SK-N-SH treated with all-trans-retinoic acid at 6 μM for 48 hours (cell line): ENCODE results near the gene ENDOV.
A peak's percentile ranks its signal among the peaks of the same experiment; 100 is the strongest.

Experiments
- ATAC-seq: fragments of 200-7000 bp; cut with Tn5 transposase; 3 replicates; pipeline ENCODE4 v1.9.1; 2020; ENCODE audit warnings: mild to moderate bottlenecking, moderate library complexity
- ARNTL ChIP-seq: fragments of 450-650 bp; formaldehyde crosslinking; IDR thresholded peaks from 2 replicates; pipeline ENCODE4 v1.5.0; 2020; ENCODE audit warnings: low read depth, mild to moderate bottlenecking, moderate library complexity, borderline replicate concordance
- BACH2 ChIP-seq: fragments of 250-450 bp; sonication (Bioruptor Pico); IDR thresholded peaks from 2 replicates; pipeline ENCODE4 v1.9.0; 2021; ENCODE audit warnings: mild to moderate bottlenecking, borderline replicate concordance
- CSDC2 ChIP-seq: fragments of 250-450 bp; sonication (Bioruptor Pico); IDR thresholded peaks from 2 replicates; pipeline ENCODE4 v1.5.0; 2020; ENCODE audit warnings: mild to moderate bottlenecking, moderate library complexity
- ESRRG ChIP-seq: fragments of 250-450 bp; sonication (Bioruptor Pico); IDR thresholded peaks from 2 replicates; pipeline ENCODE4 v1.6.1; 2021; ENCODE audit warnings: mild to moderate bottlenecking
- GLIS3 ChIP-seq: fragments of 250-450 bp; sonication (Bioruptor Pico); IDR thresholded peaks from 2 replicates; pipeline ENCODE4 v1.5.0; 2020; ENCODE audit warnings: mild to moderate bottlenecking, moderate library complexity
- ISL1 ChIP-seq: fragments of 250-450 bp; sonication (Bioruptor Pico); IDR thresholded peaks from 2 replicates; pipeline ENCODE4 v2.1.2; 2022; ENCODE audit warnings: mild to moderate bottlenecking, moderate library complexity
- OSR1 ChIP-seq: fragments of 250-450 bp; sonication (Bioruptor Pico); IDR thresholded peaks from 2 replicates; pipeline ENCODE4 v1.8.0; 2022; ENCODE audit warnings: moderate library complexity, mild to moderate bottlenecking, inconsistent platforms
- PPARA ChIP-seq: fragments of 250-450 bp; sonication (Bioruptor Pico); IDR thresholded peaks from 2 replicates; pipeline ENCODE4 v1.5.0; 2020; ENCODE audit warnings: mild to moderate bottlenecking, borderline replicate concordance
- RARB ChIP-seq: fragments of 250-450 bp; sonication (Bioruptor Pico); IDR thresholded peaks from 2 replicates; pipeline ENCODE4 v1.8.0; 2021; ENCODE audit warnings: mild to moderate bottlenecking, moderate library complexity
- SNAI2 ChIP-seq: fragments of 250-450 bp; sonication (Bioruptor Pico); IDR thresholded peaks from 2 replicates; pipeline ENCODE4 v1.5.0; 2020; ENCODE audit warnings: mild to moderate bottlenecking, moderate library complexity
- TCF4 ChIP-seq: fragments of 250-450 bp; sonication (Bioruptor Pico); IDR thresholded peaks from 2 replicates; pipeline ENCODE4 v1.8.0; 2021; ENCODE audit warnings: mild to moderate bottlenecking, moderate library complexity, borderline replicate concordance
- TOX ChIP-seq: fragments of 250-450 bp; sonication (Bioruptor Pico); IDR thresholded peaks from 2 replicates; pipeline ENCODE4 v1.8.0; 2021; ENCODE audit warnings: mild to moderate bottlenecking, moderate library complexity, borderline replicate concordance
- ZC3H10 ChIP-seq: fragments of 250-450 bp; sonication (Bioruptor Pico); IDR thresholded peaks from 2 replicates; pipeline ENCODE4 v1.5.1; 2021; ENCODE audit warnings: mild to moderate bottlenecking, moderate library complexity
- ZFP3 ChIP-seq: fragments of 250-450 bp; sonication (Bioruptor Pico); IDR thresholded peaks from 2 replicates; pipeline ENCODE4 v1.5.0; 2020; ENCODE audit warnings: mild to moderate bottlenecking, moderate library complexity
- ZFP30 ChIP-seq: fragments of 450-650 bp; formaldehyde crosslinking; IDR thresholded peaks from 2 replicates; pipeline ENCODE4 v1.5.0; 2022; ENCODE audit warnings: mild to moderate bottlenecking, moderate library complexity
- ZNF565 ChIP-seq: fragments of 450-650 bp; formaldehyde crosslinking; conservative IDR thresholded peaks from 2 replicates; pipeline ENCODE4 v1.5.0; 2020; ENCODE audit warnings: low read depth, mild to moderate bottlenecking, moderate library complexity
- ZNF70 ChIP-seq: fragments of 450-650 bp; formaldehyde crosslinking; IDR thresholded peaks from 2 replicates; pipeline ENCODE4 v1.5.0; 2020; ENCODE audit warnings: mild to moderate bottlenecking, moderate library complexity
- ZNF8 ChIP-seq: fragments of 450-650 bp; formaldehyde crosslinking; IDR thresholded peaks from 2 replicates; pipeline ENCODE4 v1.5.0; 2020; ENCODE audit warnings: mild to moderate bottlenecking, moderate library complexity
- TF ChIP-seq, protein P1 (sequence below): fragments of 250-450 bp; sonication (Bioruptor Pico); IDR thresholded peaks from 2 replicates; pipeline ENCODE4 v1.8.0; 2020; ENCODE audit warnings: mild to moderate bottlenecking, moderate library complexity, borderline replicate concordance
- TF ChIP-seq, protein P2 (sequence below): fragments of 250-450 bp; sonication (Bioruptor Pico); IDR thresholded peaks from 2 replicates; pipeline ENCODE4 v1.5.1; 2020; ENCODE audit warnings: low read depth, mild to moderate bottlenecking, moderate library complexity
- TF ChIP-seq, protein P3 (sequence below): fragments of 250-450 bp; sonication (Bioruptor Pico); IDR thresholded peaks from 2 replicates; pipeline ENCODE4 v1.5.1; 2021; ENCODE audit warnings: mild to moderate bottlenecking, moderate library complexity
- TF ChIP-seq, protein P4 (sequence below): fragments of 250-450 bp; sonication (Bioruptor Pico); IDR thresholded peaks from 2 replicates; pipeline ENCODE4 v1.8.0; 2021; ENCODE audit warnings: low read depth, mild to moderate bottlenecking, moderate library complexity, borderline replicate concordance

ENDOV gene

DNA sequence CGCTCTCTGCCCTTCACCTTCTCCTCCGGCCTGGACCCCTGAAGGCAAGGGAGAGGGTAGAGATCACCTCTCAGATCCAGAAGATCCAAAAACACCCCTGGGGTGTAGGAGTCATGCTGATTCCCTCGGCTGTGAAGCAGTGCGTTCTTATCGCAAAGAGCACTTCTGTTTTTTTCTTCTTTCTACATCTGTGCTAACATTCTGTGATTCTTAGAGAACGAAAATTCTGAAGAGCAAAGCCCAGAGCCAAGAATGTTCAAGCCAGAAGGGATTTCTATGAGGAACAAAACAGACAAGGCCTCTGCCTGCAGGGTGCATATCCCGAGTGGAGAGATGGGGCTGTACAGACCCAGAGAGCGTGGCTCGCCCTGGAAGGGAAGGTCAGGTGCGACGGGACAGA is 44.3 kb downstream of the ENDOV start:
- TF ChIP-seq BACH2 (CRISPR knock-in tag) (no peak), ARNTL (CRISPR knock-in tag) (no peak), SNAI2 (CRISPR knock-in tag) (no peak), PPARA (CRISPR knock-in tag) (no peak), OSR1 (no peak), CSDC2 (CRISPR knock-in tag) (no peak), ZNF565 (CRISPR knock-in tag) (no peak), ISL1 (no peak), ZC3H10 (no peak), RARB (CRISPR knock-in tag) (no peak), ZFP3 (CRISPR knock-in tag) (no peak), ZFP30 (CRISPR knock-in tag) (no peak), TOX (CRISPR knock-in tag) (no peak), ZNF8 (no peak)
- TF ChIP-seq, protein P1, sequence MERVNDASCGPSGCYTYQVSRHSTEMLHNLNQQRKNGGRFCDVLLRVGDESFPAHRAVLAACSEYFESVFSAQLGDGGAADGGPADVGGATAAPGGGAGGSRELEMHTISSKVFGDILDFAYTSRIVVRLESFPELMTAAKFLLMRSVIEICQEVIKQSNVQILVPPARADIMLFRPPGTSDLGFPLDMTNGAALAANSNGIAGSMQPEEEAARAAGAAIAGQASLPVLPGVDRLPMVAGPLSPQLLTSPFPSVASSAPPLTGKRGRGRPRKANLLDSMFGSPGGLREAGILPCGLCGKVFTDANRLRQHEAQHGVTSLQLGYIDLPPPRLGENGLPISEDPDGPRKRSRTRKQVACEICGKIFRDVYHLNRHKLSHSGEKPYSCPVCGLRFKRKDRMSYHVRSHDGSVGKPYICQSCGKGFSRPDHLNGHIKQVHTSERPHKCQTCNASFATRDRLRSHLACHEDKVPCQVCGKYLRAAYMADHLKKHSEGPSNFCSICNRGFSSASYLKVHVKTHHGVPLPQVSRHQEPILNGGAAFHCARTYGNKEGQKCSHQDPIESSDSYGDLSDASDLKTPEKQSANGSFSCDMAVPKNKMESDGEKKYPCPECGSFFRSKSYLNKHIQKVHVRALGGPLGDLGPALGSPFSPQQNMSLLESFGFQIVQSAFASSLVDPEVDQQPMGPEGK (CRISPR knock-in tag), result no peak
- TF ChIP-seq, protein P2, sequence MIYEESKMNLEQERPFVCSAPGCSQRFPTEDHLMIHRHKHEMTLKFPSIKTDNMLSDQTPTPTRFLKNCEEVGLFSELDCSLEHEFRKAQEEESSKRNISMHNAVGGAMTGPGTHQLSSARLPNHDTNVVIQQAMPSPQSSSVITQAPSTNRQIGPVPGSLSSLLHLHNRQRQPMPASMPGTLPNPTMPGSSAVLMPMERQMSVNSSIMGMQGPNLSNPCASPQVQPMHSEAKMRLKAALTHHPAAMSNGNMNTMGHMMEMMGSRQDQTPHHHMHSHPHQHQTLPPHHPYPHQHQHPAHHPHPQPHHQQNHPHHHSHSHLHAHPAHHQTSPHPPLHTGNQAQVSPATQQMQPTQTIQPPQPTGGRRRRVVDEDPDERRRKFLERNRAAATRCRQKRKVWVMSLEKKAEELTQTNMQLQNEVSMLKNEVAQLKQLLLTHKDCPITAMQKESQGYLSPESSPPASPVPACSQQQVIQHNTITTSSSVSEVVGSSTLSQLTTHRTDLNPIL, result no peak
- TF ChIP-seq, protein P3, sequence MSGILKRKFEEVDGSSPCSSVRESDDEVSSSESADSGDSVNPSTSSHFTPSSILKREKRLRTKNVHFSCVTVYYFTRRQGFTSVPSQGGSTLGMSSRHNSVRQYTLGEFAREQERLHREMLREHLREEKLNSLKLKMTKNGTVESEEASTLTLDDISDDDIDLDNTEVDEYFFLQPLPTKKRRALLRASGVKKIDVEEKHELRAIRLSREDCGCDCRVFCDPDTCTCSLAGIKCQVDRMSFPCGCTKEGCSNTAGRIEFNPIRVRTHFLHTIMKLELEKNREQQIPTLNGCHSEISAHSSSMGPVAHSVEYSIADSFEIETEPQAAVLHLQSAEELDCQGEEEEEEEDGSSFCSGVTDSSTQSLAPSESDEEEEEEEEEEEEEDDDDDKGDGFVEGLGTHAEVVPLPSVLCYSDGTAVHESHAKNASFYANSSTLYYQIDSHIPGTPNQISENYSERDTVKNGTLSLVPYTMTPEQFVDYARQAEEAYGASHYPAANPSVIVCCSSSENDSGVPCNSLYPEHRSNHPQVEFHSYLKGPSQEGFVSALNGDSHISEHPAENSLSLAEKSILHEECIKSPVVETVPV (CRISPR knock-in tag), result no peak
- TF ChIP-seq, all 23 proteins: peak for 0
- ATAC-seq, result no peak

DNA sequence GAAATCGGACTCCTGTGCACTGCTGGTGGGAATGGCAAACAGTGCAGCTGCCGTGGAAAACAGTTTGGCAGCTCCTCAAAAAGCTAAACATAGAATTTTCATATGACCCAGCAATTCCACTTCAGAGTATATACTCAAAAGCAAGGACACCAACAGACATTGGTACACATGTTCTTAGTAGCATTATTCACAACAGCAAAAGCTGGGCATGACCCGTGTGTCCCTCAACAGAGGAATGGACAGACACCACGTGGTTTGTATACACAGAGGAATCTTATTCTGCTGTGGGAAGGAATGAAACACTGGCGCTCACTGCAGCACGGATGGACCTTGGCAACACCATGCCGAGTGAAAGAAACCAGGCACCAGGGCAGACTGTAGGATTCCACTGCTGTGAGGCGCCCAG is 45.5 kb downstream of the ENDOV start:
- TF ChIP-seq ISL1 (no peak), ZFP30 (CRISPR knock-in tag) (no peak), SNAI2 (CRISPR knock-in tag) (no peak)
- TF ChIP-seq, protein P3 (CRISPR knock-in tag), result no peak
- ATAC-seq, result peak; percentile 34

DNA sequence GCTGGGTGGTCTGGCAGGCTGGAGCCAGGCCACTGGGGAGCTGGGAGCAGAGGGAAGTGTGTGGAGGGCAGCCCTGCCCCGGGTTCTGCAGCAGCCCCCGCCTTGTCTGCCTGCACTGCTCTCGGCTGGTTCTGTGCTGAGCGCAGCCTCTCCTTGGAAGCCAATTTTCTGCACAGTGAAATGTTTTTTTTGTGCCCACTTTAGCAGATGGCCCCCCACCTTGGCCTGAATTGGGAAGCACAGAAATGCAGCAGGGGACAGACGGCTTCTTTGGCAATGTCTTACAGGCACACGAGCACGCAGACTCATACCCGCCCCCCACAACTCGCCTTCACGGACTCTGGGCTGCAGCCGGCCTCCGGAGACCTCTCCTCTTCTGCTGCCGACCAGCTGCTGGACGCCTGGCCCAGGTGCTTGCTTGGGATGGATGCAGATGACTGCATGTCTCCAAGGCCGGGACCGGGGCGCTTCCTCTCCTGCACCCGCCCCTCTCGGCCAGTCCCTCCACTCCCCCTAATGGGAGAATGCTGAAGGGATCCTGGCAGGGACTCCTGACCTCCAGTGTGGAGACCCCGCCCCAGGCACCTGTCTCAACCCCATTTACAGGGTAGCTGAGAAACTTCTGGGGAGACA is 46.7 kb downstream of the ENDOV start:
- TF ChIP-seq ESRRG (CRISPR knock-in tag) (no peak), GLIS3 (CRISPR knock-in tag) (no peak), TCF4 (no peak), TOX (CRISPR knock-in tag) (no peak), SNAI2 (CRISPR knock-in tag) (no peak), ISL1 (no peak), ZNF8 (no peak), ZNF70 (CRISPR knock-in tag) (no peak), ARNTL (CRISPR knock-in tag) (no peak), ZC3H10 (no peak), BACH2 (CRISPR knock-in tag) (no peak), ZFP30 (CRISPR knock-in tag) (no peak), PPARA (CRISPR knock-in tag) (no peak), OSR1 (no peak), ZNF565 (CRISPR knock-in tag) (no peak)
- TF ChIP-seq, protein P2, result no peak
- TF ChIP-seq, protein P1 (CRISPR knock-in tag), result no peak
- TF ChIP-seq, protein P3 (CRISPR knock-in tag), result no peak
- TF ChIP-seq, protein P4, sequence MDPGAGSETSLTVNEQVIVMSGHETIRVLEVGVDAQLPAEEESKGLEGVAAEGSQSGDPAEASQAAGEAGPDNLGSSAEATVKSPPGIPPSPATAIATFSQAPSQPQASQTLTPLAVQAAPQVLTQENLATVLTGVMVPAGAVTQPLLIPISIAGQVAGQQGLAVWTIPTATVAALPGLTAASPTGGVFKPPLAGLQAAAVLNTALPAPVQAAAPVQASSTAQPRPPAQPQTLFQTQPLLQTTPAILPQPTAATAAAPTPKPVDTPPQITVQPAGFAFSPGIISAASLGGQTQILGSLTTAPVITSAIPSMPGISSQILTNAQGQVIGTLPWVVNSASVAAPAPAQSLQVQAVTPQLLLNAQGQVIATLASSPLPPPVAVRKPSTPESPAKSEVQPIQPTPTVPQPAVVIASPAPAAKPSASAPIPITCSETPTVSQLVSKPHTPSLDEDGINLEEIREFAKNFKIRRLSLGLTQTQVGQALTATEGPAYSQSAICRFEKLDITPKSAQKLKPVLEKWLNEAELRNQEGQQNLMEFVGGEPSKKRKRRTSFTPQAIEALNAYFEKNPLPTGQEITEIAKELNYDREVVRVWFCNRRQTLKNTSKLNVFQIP (CRISPR knock-in tag), result no peak
- no peak for ATAC-seq
